MM.1S (cell line): ENCODE measurements around the gene SGMS1.

ENCODE experiments used
- DNase-seq: peaks from one replicate; pipeline ENCODE4 v3.0.0-alpha.2; 2015
- H2AFZ ChIP-seq: fragments of 300-600 bp; sonication (generic); 2 replicates; pipeline ENCODE4 v1.6.0; 2016; ENCODE audit warnings: antibody characterized with exemption, low read length
- H3F3A ChIP-seq: fragments of 300-600 bp; sonication (generic); 2 replicates; pipeline ENCODE4 v1.6.1; 2016; ENCODE audit warnings: mild to moderate bottlenecking, antibody characterized with exemption, low read length, moderate library complexity, mixed read lengths; ENCODE audit not compliant: insufficient read depth
- H3K27ac ChIP-seq: fragments of 300-600 bp; sonication (generic); 2 replicates; pipeline ENCODE4 v1.5.1; 2016; ENCODE audit warnings: mild to moderate bottlenecking, low read length
- H3K27me3 ChIP-seq: fragments of 300-600 bp; sonication (generic); replicated peaks from 2 replicates; pipeline ENCODE4 v1.6.0; 2016; ENCODE audit warnings: low read length; ENCODE audit not compliant: insufficient read depth
- H3K36me3 ChIP-seq: fragments of 300-600 bp; sonication (generic); replicated peaks from 2 replicates; pipeline ENCODE4 v1.6.1; 2016; ENCODE audit warnings: mild to moderate bottlenecking, low read length, mixed read lengths; ENCODE audit not compliant: insufficient read depth
- H3K4me1 ChIP-seq: fragments of 300-600 bp; sonication (generic); 2 replicates; pipeline ENCODE4 v1.6.1; 2016; ENCODE audit warnings: low read length, mixed read lengths
- H3K4me2 ChIP-seq: fragments of 300-600 bp; sonication (generic); 2 replicates; pipeline ENCODE4 v1.6.0; 2016; ENCODE audit warnings: low read depth, low read length
- H3K4me3 ChIP-seq: fragments of 300-600 bp; sonication (generic); 2 replicates; pipeline ENCODE4 v1.5.1; 2016; ENCODE audit warnings: low read length, mixed read lengths
- H3K79me2 ChIP-seq: fragments of 300-600 bp; sonication (generic); 2 replicates; pipeline ENCODE4 v1.6.1; 2016; ENCODE audit warnings: mixed run types, low read length, mixed read lengths
- H3K9ac ChIP-seq: fragments of 300-600 bp; sonication (generic); 2 replicates; pipeline ENCODE4 v1.6.1; 2016; ENCODE audit warnings: low read length, mixed read lengths
- H3K9me2 ChIP-seq: fragments of 300-600 bp; sonication (generic); replicated peaks from 2 replicates; pipeline ENCODE4 v1.6.1; 2016; ENCODE audit warnings: mild to moderate bottlenecking, low read length, mixed read lengths; ENCODE audit not compliant: insufficient read depth
- H3K9me3 ChIP-seq: fragments of 300-600 bp; sonication (generic); replicated peaks from 2 replicates; pipeline ENCODE4 v1.6.1; 2016; ENCODE audit warnings: mild to moderate bottlenecking, low read length, mixed read lengths; ENCODE audit not compliant: insufficient read depth
- H4K20me1 ChIP-seq: fragments of 300-600 bp; sonication (generic); 2 replicates; pipeline ENCODE4 v1.6.1; 2016; ENCODE audit warnings: mild to moderate bottlenecking, low read length, moderate library complexity, mixed read lengths; ENCODE audit not compliant: insufficient read depth
- CTCF ChIP-seq: fragments of 300-600 bp; sonication (generic); IDR thresholded peaks from 2 replicates; pipeline ENCODE4 v1.5.1; 2016; ENCODE audit warnings: antibody characterized with exemption, low read length, mixed read lengths
- EZH2 ChIP-seq: fragments of 300-600 bp; sonication (generic); optimal IDR thresholded peaks from 2 replicates; pipeline ENCODE3; 2017; ENCODE audit warnings: low read depth, mild to moderate bottlenecking, antibody characterized with exemption, low read length, mixed read lengths
- EZH2phosphoT487 ChIP-seq: fragments of 300-600 bp; sonication (generic); IDR thresholded peaks from 2 replicates; pipeline ENCODE4 v1.6.1; 2018; ENCODE audit warnings: antibody characterized with exemption, low read length

SGMS1 gene

GRCh38 chr10:50436805-50437204 lies 187.0 kb downstream of the SGMS1 start:
- Histone ChIP-seq H3K9ac (no peak overlapping the region), H4K20me1 (no peaks in the 10 kb centered on the region), H3K36me3 (no peaks in the 10 kb centered on the region), H3K27ac (no peak overlapping the region), H3K9me3 (no peaks in the 10 kb centered on the region), H3K4me2 (no peak overlapping the region), H3K27me3 (no peaks in the 10 kb centered on the region), H2AFZ (no peak overlapping the region), H3K4me1 (peaks cover 21% of the 10 kb centered on the region), H3K9me2 (no peaks in the 10 kb centered on the region), H3K79me2 (no peaks in the 10 kb centered on the region), H3F3A (peaks cover 14% of the 10 kb centered on the region), H3K4me3 (no peak overlapping the region)
- TF ChIP-seq EZH2 (no peak), CTCF (no peak), EZH2phosphoT487 (no peak)
- no peak for DNase-seq

GRCh38 chr10:50432211-50433009 lies 191.3 kb downstream of the SGMS1 start:
- Histone ChIP-seq H3K79me2 (0 out of 2 replicates have a peak, but pooled peaks cover 3% of the 10 kb centered on the region), H3K9me2 (no peaks in the 10 kb centered on the region), H3K9ac (no peak overlapping the region), H3K36me3 (no peaks in the 10 kb centered on the region), H3K4me2 (peak overlapping the region; percentile 94), H3K9me3 (no peaks in the 10 kb centered on the region), H2AFZ (no peak overlapping the region), H3F3A (peaks cover 22% of the 10 kb centered on the region), H3K27me3 (no peaks in the 10 kb centered on the region), H3K27ac (peak overlapping the region; percentile 90; the same call in 1 of the 2 replicates), H3K4me1 (peaks cover 28% of the 10 kb centered on the region), H3K4me3 (no peak overlapping the region), H4K20me1 (no peaks in the 10 kb centered on the region)
- peak; percentile 52 for DNase-seq
- TF ChIP-seq CTCF (no peak), EZH2phosphoT487 (no peak), EZH2 (no peak)

GRCh38 chr10:50431791-50432190 lies 192.0 kb downstream of the SGMS1 start:
- Histone ChIP-seq H4K20me1 (no peaks in the 10 kb centered on the region), H3K79me2 (0 out of 2 replicates have a peak, but pooled peaks cover 3% of the 10 kb centered on the region), H3K27ac (peak overlapping the region; percentile 90), H2AFZ (0 out of 2 replicates have a peak overlapping the region, but pooled peaks have one; percentile 22), H3F3A (peaks cover 22% of the 10 kb centered on the region), H3K4me2 (peak overlapping the region; percentile 94), H3K36me3 (no peaks in the 10 kb centered on the region), H3K9me3 (no peaks in the 10 kb centered on the region), H3K4me3 (peak overlapping the region; percentile 56), H3K9me2 (no peaks in the 10 kb centered on the region), H3K4me1 (peaks cover 29% of the 10 kb centered on the region), H3K9ac (peak overlapping the region; percentile 44), H3K27me3 (no peaks in the 10 kb centered on the region)
- DNase-seq = peak; percentile 77
- TF ChIP-seq EZH2phosphoT487 (no peak), CTCF (no peak), EZH2 (no peak)
